ENCODE data around the gene FUBP3.
A peak's percentile ranks its signal among the peaks of the same experiment; 100 is the strongest.

FUBP3 gene

DNA sequence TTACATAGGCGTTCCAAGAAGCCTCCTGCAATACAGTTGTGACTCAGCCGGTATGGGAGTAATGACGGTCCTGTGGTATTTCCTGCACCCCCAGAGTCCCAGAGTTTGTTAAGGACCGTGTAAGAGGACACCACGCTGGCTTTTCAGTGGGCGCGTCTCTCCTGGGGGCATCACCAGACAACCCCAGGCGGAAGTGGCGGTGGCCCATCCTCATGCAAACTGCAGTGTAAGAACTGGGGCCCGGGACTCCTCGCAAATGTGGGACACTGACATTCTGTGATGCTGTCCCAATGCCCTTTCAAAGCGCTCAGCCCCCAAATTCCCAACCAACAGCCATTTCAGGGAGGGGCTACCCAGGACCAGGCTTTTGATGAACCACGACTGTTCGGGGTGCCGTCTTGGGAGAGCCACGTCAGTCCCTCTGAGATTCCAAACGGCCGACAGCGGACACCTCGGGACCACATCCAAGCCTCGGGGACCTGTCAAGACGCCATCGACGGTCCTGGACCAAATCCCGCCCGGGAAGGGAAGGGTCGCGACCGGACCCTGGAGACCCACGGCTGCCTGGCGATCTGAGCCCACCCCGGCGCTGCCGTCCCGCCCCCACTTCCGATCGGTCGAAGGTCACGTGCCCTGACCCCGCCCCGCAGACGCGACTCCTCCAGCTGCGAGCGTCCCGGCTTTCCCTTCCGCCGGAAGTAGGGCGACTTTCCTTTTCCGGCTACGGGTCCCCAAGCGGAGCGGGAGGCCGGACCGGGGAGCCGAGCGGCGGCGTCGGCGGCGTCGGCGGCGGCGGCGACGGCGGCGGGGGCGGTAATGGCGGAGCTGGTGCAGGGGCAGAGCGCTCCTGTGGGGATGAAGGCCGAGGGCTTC lies at the start of gene FUBP3:
Gene FUBP3, plus strand, starts transcription at position 713 of the 873 bp plus-strand sequence. Its CDS starts 104 bp downstream, at position 817.
- peak; percentile 96 for DNase-seq

DNA sequence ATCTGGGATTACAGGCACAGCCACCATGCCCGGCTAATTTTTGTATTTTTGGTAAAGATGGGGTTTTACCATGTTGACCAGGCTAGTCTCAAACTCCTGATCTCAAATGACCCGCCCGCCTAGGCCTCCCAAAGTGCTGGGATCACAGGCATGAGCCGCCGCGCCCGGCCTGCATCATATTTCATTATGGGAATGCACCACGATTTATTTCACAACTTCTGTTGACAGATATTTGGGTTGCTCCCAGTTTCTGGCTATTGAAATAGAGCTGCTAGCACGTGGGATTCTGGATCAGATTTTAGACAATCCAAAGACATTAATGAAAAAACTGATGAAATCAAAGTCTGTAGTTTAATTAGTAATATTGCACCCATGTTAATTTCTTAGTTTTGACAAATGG lies 48.4 kb upstream of the FUBP3 start:
- no peak for DNase-seq

DNA sequence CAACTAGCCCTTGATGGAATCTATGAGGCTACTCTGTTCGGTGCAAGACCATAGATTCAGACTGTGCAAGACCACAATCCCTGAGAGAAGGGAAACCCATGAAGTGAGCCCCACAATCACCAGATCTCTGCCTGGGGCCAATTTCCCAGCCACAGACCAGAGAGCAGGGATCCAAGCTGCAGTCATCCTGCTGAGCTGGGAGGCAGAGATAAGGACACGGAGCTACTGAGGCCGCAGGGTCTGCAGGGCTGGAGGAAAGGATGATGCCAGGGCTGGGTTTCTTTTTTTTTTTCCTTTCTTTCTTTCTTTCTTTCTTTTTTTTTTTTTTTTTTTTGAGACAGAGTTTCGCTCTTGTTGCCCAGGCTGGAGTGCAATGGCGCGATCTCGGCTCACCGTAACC lies 47.7 kb upstream of the FUBP3 start:
- DNase-seq, result peak; percentile 83

DNA sequence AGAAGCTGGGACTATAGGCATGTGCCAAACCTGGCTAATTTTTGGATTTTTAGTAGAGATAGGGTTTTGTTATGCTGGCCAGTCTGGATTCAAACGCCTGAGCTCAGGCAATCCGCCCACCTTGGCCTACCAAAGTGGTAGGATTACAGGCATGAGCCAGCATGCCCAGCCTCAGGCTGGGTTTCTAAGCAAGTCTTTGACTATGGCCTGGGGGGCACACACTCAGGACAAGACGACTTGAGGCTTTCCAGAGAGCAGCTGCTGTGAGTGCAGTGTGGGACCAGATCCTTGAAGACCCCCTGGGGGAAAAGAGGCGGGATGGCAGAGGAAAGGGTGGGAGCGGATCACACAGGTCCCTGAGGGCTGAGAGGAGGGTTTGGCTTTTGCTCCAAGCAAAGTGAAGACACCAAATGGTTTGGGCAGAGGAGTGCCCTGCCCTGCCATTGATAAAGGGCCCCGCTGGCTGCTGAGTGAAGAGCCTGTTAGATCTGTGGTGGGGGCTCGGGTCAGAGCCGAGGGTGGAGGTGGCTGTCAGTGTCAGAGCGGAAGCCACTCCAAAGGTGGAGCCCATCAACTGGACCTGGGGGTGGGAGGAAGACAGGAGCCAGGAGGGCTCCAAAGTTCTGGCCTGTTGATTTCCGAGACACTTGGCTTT lies 46.8 kb upstream of the FUBP3 start:
- DNase-seq, result no peak

DNA sequence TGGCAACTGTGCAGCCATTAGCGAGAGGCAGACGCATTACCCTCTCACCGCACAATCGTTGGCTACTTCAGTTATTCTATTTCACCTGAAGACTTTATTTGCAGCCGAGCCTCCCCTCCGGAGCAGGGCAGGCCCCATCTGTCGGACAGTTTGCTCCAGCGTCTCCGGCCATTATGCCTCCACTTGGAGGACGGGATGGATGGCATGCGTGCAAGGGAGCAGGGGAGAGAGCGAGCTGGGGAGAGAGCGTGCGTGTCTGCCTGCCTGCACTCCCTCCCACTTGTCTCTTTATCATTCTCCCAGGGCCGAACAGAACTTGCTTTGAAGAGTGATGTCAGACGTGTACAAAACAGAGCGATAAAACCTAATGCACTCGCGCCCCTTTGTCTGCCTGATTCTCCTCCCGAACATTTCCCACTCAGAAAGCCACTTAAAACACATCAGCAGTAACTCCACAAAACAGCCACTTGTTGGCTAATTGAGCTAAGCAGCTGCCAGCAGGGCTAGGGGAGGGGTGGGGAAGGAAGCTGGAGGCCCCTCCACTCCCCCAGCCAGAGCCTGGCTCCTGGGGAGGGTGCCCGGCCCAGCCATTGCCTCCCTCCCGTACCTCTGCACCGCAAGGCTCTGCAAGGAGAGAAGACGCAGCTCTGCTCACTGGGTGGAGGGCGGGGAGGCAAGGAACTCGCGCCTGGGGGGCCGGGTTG lies 43.4 kb upstream of the FUBP3 start:
- peak; percentile 81 for DNase-seq

DNA sequence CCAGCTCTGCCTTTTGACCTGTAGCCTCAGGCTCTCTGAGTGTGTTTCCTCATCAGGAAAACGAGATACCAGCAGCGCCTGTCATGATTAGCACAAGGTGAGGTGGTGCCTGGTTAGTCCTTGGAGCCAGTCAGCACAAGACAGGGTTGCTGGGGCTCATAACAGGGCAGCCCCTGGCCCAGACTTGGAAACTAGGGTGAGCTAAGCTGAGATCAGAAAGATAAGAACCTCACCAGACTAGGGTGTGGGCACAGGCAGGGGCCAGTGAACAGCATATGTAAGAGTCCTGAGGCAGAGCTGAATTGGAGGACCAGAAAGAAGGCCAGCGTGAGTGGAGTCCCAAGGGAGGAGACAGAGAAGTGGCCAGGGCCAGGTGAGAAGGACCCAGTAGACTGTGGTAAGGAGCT lies 42.7 kb upstream of the FUBP3 start:
- no peak for DNase-seq

GRCh38 chr9:130537346-130538050 lies 41.9 kb upstream of the FUBP3 start:
- DNase-seq, result peak; percentile 56

DNA sequence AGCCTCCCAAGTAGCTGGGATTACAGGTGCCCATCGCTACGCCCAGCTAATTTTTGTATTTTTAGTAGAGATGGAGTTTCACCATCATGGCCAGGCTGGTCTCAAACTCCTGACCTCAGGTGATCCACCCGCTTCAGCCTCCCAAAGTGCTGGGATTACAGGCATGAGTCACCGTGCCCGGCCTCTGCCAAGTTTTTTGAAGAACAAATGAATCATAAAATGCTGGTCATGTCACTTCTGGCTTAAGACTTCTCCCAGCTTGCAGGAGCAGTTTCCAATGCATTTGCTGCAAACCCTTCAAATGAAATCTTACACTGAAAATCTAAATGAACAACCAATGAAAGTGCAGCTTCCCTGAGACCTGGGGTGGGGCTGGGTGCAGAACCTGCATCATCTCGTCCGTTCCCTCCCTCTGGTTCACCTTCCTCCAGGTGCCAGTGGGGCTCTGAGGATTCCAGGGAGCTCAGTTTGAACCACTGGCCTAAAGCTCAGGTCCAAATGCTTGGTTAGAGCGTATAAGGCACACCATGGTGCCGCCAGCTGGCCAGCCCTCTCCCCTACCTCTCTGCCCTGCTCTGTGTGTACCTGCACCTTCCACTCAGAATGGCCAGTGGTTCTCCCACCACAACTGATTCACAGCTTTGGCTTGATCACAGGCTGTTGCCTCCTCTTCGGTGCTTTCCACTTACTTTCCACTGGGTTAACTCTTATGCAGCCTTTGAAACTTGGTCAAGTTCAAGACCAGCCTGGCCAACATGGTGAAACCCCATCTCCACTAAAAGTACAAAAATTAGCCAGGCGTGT lies 39.8 kb upstream of the FUBP3 start:
- no peak for DNase-seq

DNA sequence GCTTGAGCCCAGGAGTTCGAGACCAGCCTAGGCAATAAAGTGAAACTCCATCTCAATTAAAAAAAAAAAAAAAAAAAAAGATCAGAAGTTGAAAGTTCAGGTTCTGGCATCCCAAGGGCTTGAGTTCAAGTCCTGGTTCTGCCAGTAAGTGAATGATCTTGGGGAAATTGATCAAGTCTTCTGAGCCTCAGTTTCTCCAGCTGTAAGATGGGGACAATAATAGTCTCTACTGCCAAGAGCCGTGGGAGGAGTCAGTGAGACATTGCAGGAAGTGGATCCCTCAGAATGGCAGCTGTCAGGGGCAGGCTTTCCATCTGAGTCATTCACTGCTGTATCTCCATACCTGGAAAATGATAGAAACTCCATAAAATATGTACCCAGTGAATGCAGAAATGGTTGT lies 37.8 kb upstream of the FUBP3 start:
- no peak for DNase-seq

DNA sequence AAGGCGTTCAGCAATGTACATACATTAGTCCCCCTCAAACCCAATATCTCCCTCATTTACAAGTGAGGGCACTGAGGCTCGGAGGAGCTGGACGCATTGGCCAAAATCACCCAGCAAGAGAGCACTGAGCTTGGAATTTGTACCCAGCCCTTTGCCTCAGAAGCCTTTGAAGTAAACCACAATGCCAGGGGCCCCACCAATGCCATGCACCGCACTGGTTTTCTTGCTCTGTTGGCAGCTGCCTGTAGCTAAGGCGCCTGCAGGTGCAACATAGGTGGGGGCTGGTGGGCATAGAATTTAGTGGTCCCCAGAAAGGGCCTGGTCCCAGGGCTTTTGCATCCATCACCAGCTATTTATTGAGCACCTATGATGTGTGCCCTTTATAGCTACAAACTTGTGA lies 37.3 kb upstream of the FUBP3 start:
- DNase-seq, result no peak

GRCh38 chr9:130542457-130543228 lies 36.7 kb upstream of the FUBP3 start:
- DNase-seq, result no peak

GRCh38 chr9:130543368-130543767 lies 36.0 kb upstream of the FUBP3 start:
- DNase-seq, result no peak

GRCh38 chr9:130543859-130544258 lies 35.5 kb upstream of the FUBP3 start:
- DNase-seq, result no peak

- no peak for DNase-seq
Observed at GRCh38 chr9:130544364-130544763, 35.0 kb upstream of the FUBP3 start.

- DNase-seq, result no peak
Observed at GRCh38 chr9:130548103-130548502, 31.3 kb upstream of the FUBP3 start.

DNA sequence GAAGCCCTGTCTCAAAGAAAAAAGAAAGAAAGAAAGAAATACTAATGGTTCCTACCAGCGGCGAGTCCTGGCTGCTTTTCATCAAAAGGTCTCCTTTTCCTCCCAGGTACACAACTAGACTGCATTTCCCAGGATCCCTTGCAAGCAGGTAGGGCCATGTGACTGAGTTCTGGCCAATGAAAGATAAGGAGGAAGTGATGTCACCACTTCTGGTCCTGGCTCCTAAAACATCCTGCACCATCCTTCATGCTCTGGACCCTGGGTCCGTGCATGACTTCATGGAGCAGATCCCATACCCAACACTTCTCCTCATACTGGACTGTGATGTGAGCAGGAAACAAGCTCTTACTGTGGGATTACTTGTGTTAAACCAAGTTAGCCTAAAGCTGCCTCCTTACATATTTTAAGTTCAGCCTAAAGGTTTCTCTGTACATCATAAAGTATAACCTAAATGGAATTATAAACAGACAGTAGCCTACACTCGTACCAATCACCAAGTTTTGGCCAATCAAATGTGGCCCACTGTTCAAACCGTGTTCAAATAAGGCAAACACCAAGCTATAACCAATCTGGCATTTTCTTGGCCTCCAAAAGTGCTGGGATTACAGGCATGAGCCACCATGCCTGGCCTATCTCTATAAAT lies 30.2 kb upstream of the FUBP3 start:
- no peak for DNase-seq

GRCh38 chr9:130554606-130555005 lies 24.8 kb upstream of the FUBP3 start:
- DNase-seq, result no peak

DNA sequence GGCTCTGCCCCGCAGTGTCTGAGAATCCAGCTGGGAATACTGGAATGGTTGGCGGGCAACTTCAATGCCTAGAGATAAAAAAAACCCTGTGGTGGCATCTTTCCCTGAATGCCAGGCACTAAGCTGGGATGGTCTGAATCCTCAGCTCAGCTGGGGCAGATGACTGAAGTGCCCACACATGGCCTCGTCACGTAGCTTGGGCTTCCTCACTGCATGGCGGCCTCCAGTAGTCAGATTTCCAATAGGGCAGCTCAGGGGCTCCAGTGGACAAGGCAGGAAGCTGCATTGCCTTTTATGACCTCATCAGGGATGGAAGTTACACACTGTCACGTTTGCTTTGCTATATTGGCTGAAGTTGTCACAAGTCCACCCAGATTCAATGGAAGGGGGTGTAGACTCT lies 24.3 kb upstream of the FUBP3 start:
- DNase-seq, result no peak

DNA sequence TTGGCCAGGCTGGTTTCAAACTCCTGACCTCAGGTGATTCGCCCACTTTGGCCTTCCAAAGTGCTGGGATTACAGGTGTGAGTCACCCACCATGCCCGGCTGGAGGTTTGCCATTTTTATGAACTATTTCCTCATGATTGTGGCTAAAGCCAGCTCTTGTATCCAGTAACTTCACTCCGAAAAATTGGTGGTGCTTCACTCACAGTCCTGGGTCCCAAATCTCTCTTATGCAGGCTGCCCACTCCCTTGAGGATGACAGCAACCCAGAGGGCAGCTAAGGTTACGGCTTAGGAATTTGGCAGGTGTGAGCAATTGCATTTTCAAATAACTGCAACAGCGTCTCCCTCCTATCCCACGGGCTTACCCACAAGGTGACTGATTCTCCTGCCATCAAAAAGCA lies 23.4 kb upstream of the FUBP3 start:
- DNase-seq, result no peak

DNA sequence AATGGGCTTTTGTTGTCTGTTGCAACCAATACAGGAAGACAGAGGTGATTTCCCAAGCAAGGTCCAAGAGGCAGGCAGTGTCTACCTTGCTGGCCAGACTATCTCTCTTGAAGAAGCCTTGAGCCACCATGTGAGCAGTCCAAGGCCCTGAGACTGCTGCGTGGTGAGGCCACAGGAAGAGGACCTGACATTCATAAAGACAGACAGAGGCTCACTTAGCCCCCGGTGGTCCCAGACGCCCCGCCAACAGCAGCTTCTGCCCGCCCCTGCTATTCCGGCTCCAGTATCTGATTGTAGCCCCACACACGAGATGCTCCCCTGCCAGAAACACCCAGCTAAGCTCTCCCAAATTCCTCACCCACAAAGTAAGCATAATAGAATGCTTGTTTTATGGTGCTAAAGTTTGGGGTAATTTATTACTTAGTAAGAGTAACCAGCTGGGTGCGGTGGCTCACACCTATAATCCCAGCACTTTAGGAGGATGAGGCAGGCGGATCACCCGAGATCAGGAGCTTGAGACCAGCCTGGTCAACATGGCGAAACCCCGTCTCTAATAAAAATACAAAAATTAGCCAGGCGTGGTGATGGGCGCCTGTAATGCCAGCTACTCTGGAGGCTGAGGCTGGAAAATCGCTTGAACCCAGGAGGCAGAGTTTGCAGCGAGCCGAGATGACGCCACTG lies 22.8 kb upstream of the FUBP3 start:
- DNase-seq, result no peak
